Mammary epithelial cell (primary cell): ENCODE measurements around the gene SUPT7L.

Source experiments
- CTCF ChIP-seq, 2 donors: IDR thresholded peaks in 1 of 2; conservative IDR thresholded peaks in 1 of 2; 2 replicates each; pipeline ENCODE4 v1.5.1; 2011 to 2012; ENCODE audit warnings: inconsistent platforms in 2 of 2, low read length in 2 of 2, mild to moderate bottlenecking in 2 of 2, control low read depth in 1 of 2, low read depth in 1 of 2; ENCODE audit not compliant: insufficient read depth in 1 of 2; ENCODE audit errors: extremely low read depth in 1 of 2
- EZH2 ChIP-seq: IDR thresholded peaks from 2 replicates; pipeline ENCODE4 v1.6.1; 2012; ENCODE audit warnings: low read length, inconsistent platforms, borderline replicate concordance

GRCh38 chr2:27664622-27665363 is 1.4 kb upstream of the SUPT7L start:
- TF ChIP-seq CTCF (conservative IDR thresholded peaks at IDR 0.05 in 1 of 2, IDR thresholded peaks at IDR 0.05 in 1 of 2; ENCODE audit: extremely low read depth in 1 of 2, insufficient read depth in 1 of 2, low read depth in 1 of 2, low read length in 2 of 2) (no peak), EZH2 (no peak)
